B cell (primary cell): ENCODE data around the gene GLB1L. TPM values are rescaled to one million over a fixed set of nuclear protein-coding genes. Genes with fewer than 3 reads are reported as not detected.

Experiments used
- ATAC-seq: fragments of 200-7000 bp; cut with Tn5 transposase; one replicate; pipeline ENCODE4 v1.10.0; 2021; ENCODE audit warnings: low read depth, mild to moderate bottlenecking, moderate number of reproducible peaks, moderate library complexity
- CTCF ChIA-PET: fragments of 350-600 bp; sonication (Branson Sonifier 250); formaldehyde crosslinking; loops from one replicate; lab custom pipeline; 2021; ENCODE audit warnings: antibody characterized with exemption, inconsistent platforms; lab: Charles Lee
- POLR2A ChIA-PET: fragments of 350-600 bp; sonication (Branson Sonifier 250); formaldehyde crosslinking; loops from one replicate; lab custom pipeline; 2021; ENCODE audit warnings: antibody characterized with exemption; lab: Charles Lee
- DNase-seq: peaks from one replicate; pipeline ENCODE4 v3.0.0; 2013
- H2AFZ ChIP-seq: 2 replicates; pipeline ENCODE4 v1.6.1; 2012; ENCODE audit warnings: mild to moderate bottlenecking, low read depth, low read length; ENCODE audit not compliant: insufficient read depth, poor library complexity, severe bottlenecking
- H3K27ac ChIP-seq, 2 donors: 1 replicate in 1 of 2; 2 replicates in 1 of 2; pipeline ENCODE4 v1.5.1; 2012 to 2013; ENCODE audit warnings: low read length in 2 of 2, mild to moderate bottlenecking in 2 of 2, moderate library complexity in 1 of 2
- H3K27me3 ChIP-seq, 4 experiments: fragments of 200-600 bp in 1 of 4; sonication (generic) in 1 of 4; replicated peaks in 1 of 4; 1 replicate in 2 of 4; 2 replicates in 2 of 4; pipeline versions ENCODE4 v1.6.1 to v1.7.0; 2013 to 2016; ENCODE audit warnings: low read length in 3 of 4, mild to moderate bottlenecking in 2 of 4, mixed read lengths in 1 of 4, moderate library complexity in 1 of 4; ENCODE audit not compliant: insufficient read depth in 4 of 4, control insufficient read depth in 3 of 4; ENCODE audit errors: control extremely low read depth in 1 of 4
- H3K36me3 ChIP-seq, 2 experiments: replicated peaks in 1 of 2; 1 replicate in 1 of 2; 2 replicates in 1 of 2; pipeline versions ENCODE4 v1.6.1 to v1.7.1; 2013; ENCODE audit warnings: low read length in 1 of 2; ENCODE audit not compliant: insufficient read depth in 2 of 2, control insufficient read depth in 1 of 2; ENCODE audit errors: control extremely low read depth in 1 of 2, extremely low read depth in 1 of 2
- H3K4me1 ChIP-seq, 2 donors: fragments of 200-600 bp in 1 of 2; sonication (generic) in 1 of 2; 1 replicate in 1 of 2; 2 replicates in 1 of 2; pipeline versions ENCODE4 v1.5.1 to v1.6.1; 2013 to 2017; ENCODE audit warnings: low read length in 2 of 2; ENCODE audit not compliant: control insufficient read depth in 2 of 2, insufficient read depth in 2 of 2
- H3K4me2 ChIP-seq: replicated peaks from 2 replicates; pipeline ENCODE3; 2012; ENCODE audit warnings: mild to moderate bottlenecking, low read depth, low read length; ENCODE audit not compliant: poor library complexity, severe bottlenecking
- H3K4me3 ChIP-seq, 5 experiments: fragments of 200-600 bp in 1 of 5; sonication (generic) in 1 of 5; 1 replicate in 3 of 5; 2 replicates in 2 of 5; pipeline versions ENCODE4 v1.5.1 to v1.7.0; 2011 to 2016; ENCODE audit warnings: low read length in 4 of 5, mild to moderate bottlenecking in 4 of 5, low read depth in 2 of 5, control low read depth in 1 of 5, moderate library complexity in 1 of 5; ENCODE audit not compliant: insufficient read depth in 1 of 5; ENCODE audit errors: control extremely low read depth in 1 of 5, extremely low read depth in 1 of 5
- H3K79me2 ChIP-seq: fragments of 200-600 bp; sonication (generic); one replicate; pipeline ENCODE4 v1.6.0; 2016; ENCODE audit warnings: low read length; ENCODE audit not compliant: control insufficient read depth, insufficient read depth
- H3K9ac ChIP-seq: fragments of 200-600 bp; sonication (generic); 2 replicates; pipeline ENCODE4 v1.6.1; 2017; ENCODE audit warnings: mild to moderate bottlenecking, low read length, moderate library complexity
- H3K9me3 ChIP-seq, 3 donors: one replicate each; pipeline versions ENCODE4 v1.6.1 to v1.7.1; 2013; ENCODE audit warnings: low read length in 2 of 3; ENCODE audit not compliant: control insufficient read depth in 2 of 3, insufficient read depth in 1 of 3; ENCODE audit errors: control extremely low read depth in 1 of 3
- H4K20me1 ChIP-seq: 2 replicates; pipeline ENCODE4 v1.6.0; 2012; ENCODE audit warnings: mild to moderate bottlenecking, low read length; ENCODE audit not compliant: insufficient read depth, control insufficient read depth, poor library complexity, severe bottlenecking
- H3K27ac Mint-ChIP-seq: one replicate; pipeline ENCODE4 v1.8.0; 2021; ENCODE audit warnings: mixed read lengths
- H3K27me3 Mint-ChIP-seq: one replicate; pipeline ENCODE4 v1.8.0; 2021; ENCODE audit warnings: mixed read lengths
- H3K4me1 Mint-ChIP-seq: one replicate; pipeline ENCODE4 v1.8.0; 2021; ENCODE audit warnings: mixed read lengths
- H3K4me3 Mint-ChIP-seq: one replicate; pipeline ENCODE4 v1.8.0; 2021; ENCODE audit warnings: mixed read lengths
- H3K9me3 Mint-ChIP-seq: one replicate; pipeline ENCODE4 v1.8.0; 2022; ENCODE audit warnings: mixed read lengths; ENCODE audit not compliant: insufficient read depth
- EZH2 ChIP-seq: IDR thresholded peaks from 2 replicates; pipeline ENCODE4 v1.6.1; 2012; ENCODE audit warnings: borderline replicate concordance, low read depth, mild to moderate bottlenecking, moderate library complexity, low read length; ENCODE audit not compliant: insufficient read depth, poor library complexity, severe bottlenecking
- WGBS: methylation state at CpG from one replicate; pipeline ENCODE4 v1.1.5; 2013; ENCODE audit warnings: missing lambda C conversion rate; ENCODE audit not compliant: insufficient coverage; 5-methylcytosine and 5-hydroxymethylcytosine counted together
- intact Hi-C: fragments of 100-400 bp; cut with micrococcal nuclease; formaldehyde crosslinking; loops from one replicate; pipeline ENCODE4 v1.10.0; 2022
- polyA plus RNA-seq: library from polyadenylated mRNA; depleted of rRNA; stranded (reverse); fragments of >200 nt; gene quantifications from 2 replicates; pipeline ENCODE4 v1.2.3, GENCODE V29; 2012
- total RNA-seq, 2 donors: library from RNA; stranded (reverse); fragments of 120-200 nt in 1 of 2; gene quantifications; 1 replicate in 1 of 2; 2 replicates in 1 of 2; pipeline versions ENCODE4 v1.2.3 to v1.2.4, GENCODE V29; 2013 to 2022
- TF ChIP-seq, protein P1 (sequence below): fragments of 200-600 bp; IDR thresholded peaks from one replicate; pipeline ENCODE4 v1.8.0; 2022; ENCODE audit warnings: antibody characterized with exemption, mild to moderate bottlenecking

The GLB1L gene
- total and polyA plus RNA-seq, 2 donors (not counting 1 experiment from before 2014, with no cell fraction given), result 2.4 to 4.1 TPM

DNA sequence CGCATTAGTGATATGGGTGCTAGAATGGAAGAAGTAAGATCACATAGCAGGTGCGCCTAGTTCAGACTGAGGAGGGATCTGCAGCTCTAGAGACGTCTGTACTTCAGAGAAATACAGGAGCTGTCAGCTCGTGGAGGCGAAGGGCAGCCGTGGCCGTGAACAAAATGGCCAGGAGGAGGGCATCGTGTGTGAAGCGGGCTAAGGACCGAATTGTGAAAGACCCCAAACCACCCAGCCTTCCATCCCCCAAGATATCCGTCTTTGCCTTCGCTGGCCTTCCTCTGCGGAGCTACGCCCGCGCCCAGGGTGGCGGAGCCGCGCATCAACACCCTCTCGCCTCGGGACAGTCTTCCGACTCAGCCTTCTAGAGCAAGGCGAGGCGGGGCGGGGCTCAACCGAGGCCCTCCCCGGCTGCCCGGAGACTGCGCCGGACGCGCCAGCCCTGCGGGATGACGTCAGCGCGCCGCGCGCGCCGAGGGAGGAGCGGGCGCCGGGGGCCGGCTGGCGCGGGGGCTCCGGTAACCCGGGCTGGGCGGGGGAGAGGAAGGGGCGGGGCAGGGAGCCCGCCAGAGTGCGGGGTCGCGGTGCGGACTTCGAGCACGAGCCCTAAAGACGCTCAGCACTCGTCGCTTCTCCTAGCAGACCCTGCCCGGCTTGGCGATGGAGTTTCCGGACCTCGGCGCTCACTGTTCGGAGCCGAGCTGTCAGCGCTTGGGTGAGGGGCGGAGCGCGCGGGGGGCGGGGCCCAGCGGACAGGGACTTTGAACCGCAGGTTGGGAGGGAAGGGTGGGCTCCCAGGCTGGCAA lies 38.7 kb downstream of the GLB1L start, which contains the start of gene ZFAND2B:
Gene ZFAND2B (plus strand): TSS at position 455 of the 806 bp plus-strand sequence. CDS start 206 bp downstream, at position 661.
- H3K27ac ChIP-seq, result peak within 1 kb of the TSS; percentile 84 to 94
- TF ChIP-seq, protein P1, sequence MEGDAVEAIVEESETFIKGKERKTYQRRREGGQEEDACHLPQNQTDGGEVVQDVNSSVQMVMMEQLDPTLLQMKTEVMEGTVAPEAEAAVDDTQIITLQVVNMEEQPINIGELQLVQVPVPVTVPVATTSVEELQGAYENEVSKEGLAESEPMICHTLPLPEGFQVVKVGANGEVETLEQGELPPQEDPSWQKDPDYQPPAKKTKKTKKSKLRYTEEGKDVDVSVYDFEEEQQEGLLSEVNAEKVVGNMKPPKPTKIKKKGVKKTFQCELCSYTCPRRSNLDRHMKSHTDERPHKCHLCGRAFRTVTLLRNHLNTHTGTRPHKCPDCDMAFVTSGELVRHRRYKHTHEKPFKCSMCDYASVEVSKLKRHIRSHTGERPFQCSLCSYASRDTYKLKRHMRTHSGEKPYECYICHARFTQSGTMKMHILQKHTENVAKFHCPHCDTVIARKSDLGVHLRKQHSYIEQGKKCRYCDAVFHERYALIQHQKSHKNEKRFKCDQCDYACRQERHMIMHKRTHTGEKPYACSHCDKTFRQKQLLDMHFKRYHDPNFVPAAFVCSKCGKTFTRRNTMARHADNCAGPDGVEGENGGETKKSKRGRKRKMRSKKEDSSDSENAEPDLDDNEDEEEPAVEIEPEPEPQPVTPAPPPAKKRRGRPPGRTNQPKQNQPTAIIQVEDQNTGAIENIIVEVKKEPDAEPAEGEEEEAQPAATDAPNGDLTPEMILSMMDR, result no peak
- TF ChIP-seq EZH2, result no peak
- peaks cover 28% of the 10 kb centered on the region for H3K4me1 Mint-ChIP-seq
- H3K9me3 Mint-ChIP-seq, result no peaks in the 10 kb centered on the region
- peaks cover 7 to 24% of the 10 kb centered on the region in 2 experiments for H3K36me3 ChIP-seq
- H3K4me3 Mint-ChIP-seq, result peak within 1 kb of the TSS; percentile 96
- no peaks in the 10 kb centered on the region for H3K9me3 ChIP-seq
- no peaks in the 10 kb centered on the region for H3K27me3 ChIP-seq
- peaks cover 14% of the 10 kb centered on the region for H4K20me1 ChIP-seq
- ATAC-seq (peak; percentile 91), DNase-seq (peak; percentile 97)
- peak within 1 kb of the TSS; percentile 80 for H3K4me2 ChIP-seq
- peak within 1 kb of the TSS; percentile 71 for H3K9ac ChIP-seq
- CTCF ChIA-PET, result interaction anchor here (0.9 to 5.7 kb wide), 15 partner anchors 12 to 309 kb away, joined by 3 to 63 read pairs (median 5); partner anchors contain the start of genes ABCB6, ANKZF1, ATG9A and CNPPD1
- H3K4me1 ChIP-seq, result peaks cover 16 to 23% of the 10 kb centered on the region in 2 donors
- WGBS, result under 1% methylated on average over 69 of the region's 76 CpGs
- peak within 1 kb of the TSS; percentile 79 for H2AFZ ChIP-seq
- H3K79me2 ChIP-seq, result peaks cover 6% of the 10 kb centered on the region
- intact Hi-C loops, result loop anchor here (1.0 to 2.0 kb wide), 8 partner anchors 13 to 88 kb away; partner anchors contain the start of genes ANKZF1, ATG9A, DNAJB2 and GLB1L
- no peaks in the 10 kb centered on the region for H3K27me3 Mint-ChIP-seq
- peak within 1 kb of the TSS; percentile 98 for H3K27ac Mint-ChIP-seq
- peak within 1 kb of the TSS; percentile 53 to 82 (median 76) for H3K4me3 ChIP-seq
- POLR2A ChIA-PET, result interaction anchor here (0.6 to 3.0 kb wide), 18 partner anchors 9 to 182 kb away, joined by 3 to 46 read pairs (median 6); partner anchors contain the start of genes ANKZF1, ATG9A, CNPPD1 and DNAJB2
